Ovary (tissue), 9 donors: ENCODE measurements around the gene GOSR1. TPM values are rescaled to one million over a fixed set of nuclear protein-coding genes. Genes with fewer than 3 reads are reported as not detected.

Source experiments
- DNase-seq, 5 donors: peaks; one replicate each; pipeline ENCODE4 v3.0.0-alpha.2; 2019 to 2020
- H3K27ac ChIP-seq, 2 donors: fragments of 200-600 bp; one replicate each; pipeline versions ENCODE4 v1.5.1 to v1.8.0; 2019 to 2022
- H3K27me3 ChIP-seq: fragments of 200-600 bp; one replicate; pipeline ENCODE4 v1.8.0; 2022
- H3K36me3 ChIP-seq: fragments of 200-600 bp; sonication (generic); one replicate; pipeline ENCODE4 v1.5.1; 2019
- H3K4me1 ChIP-seq: one replicate; pipeline ENCODE4 v1.8.1; 2013; ENCODE audit warnings: mild to moderate bottlenecking, moderate library complexity; ENCODE audit not compliant: insufficient read depth
- H3K4me3 ChIP-seq: fragments of 200-600 bp; sonication (generic); one replicate; pipeline ENCODE4 v1.5.1; 2017
- H3K9me3 ChIP-seq, 2 donors: fragments of 200-600 bp in 1 of 2; sonication (generic) in 1 of 2; one replicate each; pipeline versions ENCODE4 v1.5.1 to v1.8.1; 2013 to 2019; ENCODE audit warnings: mild to moderate bottlenecking in 1 of 2, moderate library complexity in 1 of 2
- EP300 ChIP-seq: sonication (generic); formaldehyde crosslinking; IDR thresholded peaks from one replicate; pipeline ENCODE4 v1.6.1; 2017; ENCODE audit warnings: antibody characterized with exemption
- POLR2A ChIP-seq: fragments of 450-650 bp; IDR thresholded peaks from one replicate; pipeline ENCODE4 v1.6.1; 2017; ENCODE audit warnings: antibody characterized with exemption, mild to moderate bottlenecking, moderate library complexity
- WGBS, 3 donors: extraction: QIAGEN DNeasy Blood & Tissue Kit in 1 of 3; methylation state at CpG; one replicate each; pipeline versions ENCODE4 v1.1.5 to v1.1.7; 2013 to 2017; 5-methylcytosine and 5-hydroxymethylcytosine counted together
- intact Hi-C, 4 donors: fragments of 100-400 bp; cut with DNase I; formaldehyde crosslinking; loops; one replicate each; pipeline versions ENCODE4 v1.11.0 to v1.15.1; 2022 to 2023
- polyA plus RNA-seq, 2 donors: library from polyadenylated mRNA; stranded (reverse); fragments of 200-250 nt in 1 of 2; fragments of 350-450 nt in 1 of 2; fragmentation: Illumina TruSeq in 1 of 2; extraction: RNeasy Lipid Tissue Mini Kit (QIAGEN cat#74804) in 1 of 2; gene quantifications; one replicate each; pipeline ENCODE4 v1.2.3, GENCODE V29; 2013 to 2014
- total RNA-seq, 7 donors: library from RNA; depleted of rRNA in 2 of 7; stranded (reverse); fragments of >200 nt in 2 of 7; fragmentation: NEBNext Ultra II Directional in 3 of 7; extraction: Animal tissue kit (Norgen Biotek cat#: 25700) in 3 of 7; gene quantifications; one replicate each; pipeline versions ENCODE4 v1.1.0 to v1.2.4, GENCODE V29; 2016 to 2023
- TF ChIP-seq, protein P1 (sequence below), 3 donors: fragments of 450-650 bp in 2 of 3; fragments of 200-600 bp in 1 of 3; IDR thresholded peaks; one replicate each; pipeline versions ENCODE4 v1.5.1 to v1.8.0; 2016 to 2022; ENCODE audit warnings: antibody characterized with exemption in 3 of 3, mild to moderate bottlenecking in 1 of 3
- donor health status: DM: no; HTN: no; CAD: no; lungs with moderate emphysema.
- donor health status: DM: no; HTN: no; CAD: no.
- donor health status: Bipolar disorder and iron deficiency.
- donor health status: DM: yes; HTN: yes; CAD: no.
- donor health status: DM: no; HTN: no; CAD: no.
- donor health status: DM: yes; HTN: yes; CAD: no.

Gene GOSR1
- total and polyA plus RNA-seq, 9 donors, result 19.1 to 66.9 (median 53.9) TPM

DNA sequence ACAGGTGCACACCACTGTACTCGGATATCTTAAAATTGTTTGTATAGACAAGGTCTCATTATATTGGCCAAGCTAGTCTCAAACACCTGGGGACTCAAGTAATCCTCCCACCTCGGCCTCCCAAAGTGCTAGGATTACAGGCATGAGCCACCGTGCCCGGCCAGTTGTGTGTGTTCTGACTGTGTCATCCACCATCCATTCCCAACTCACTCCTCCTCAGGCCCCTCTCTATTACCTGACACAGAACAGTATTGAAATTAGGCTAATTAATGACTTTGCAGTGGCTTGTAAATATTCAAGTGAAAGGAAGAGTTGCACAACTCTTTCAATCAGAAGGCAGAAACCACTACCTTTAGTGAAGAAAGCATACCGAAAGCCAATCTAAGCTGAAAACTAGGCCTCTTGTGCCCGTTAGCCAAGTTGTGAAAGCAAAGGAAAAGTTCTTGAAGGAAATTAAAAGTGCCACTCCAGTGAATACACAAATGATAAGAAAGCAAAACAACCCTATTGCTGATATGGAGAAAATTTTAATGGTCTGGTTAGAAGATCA, 28.7 kb downstream of the GOSR1 start:
- intact Hi-C loops, result no loop called here
- TF ChIP-seq POLR2A (no peak), EP300 (no peak)
- TF ChIP-seq, protein P1, sequence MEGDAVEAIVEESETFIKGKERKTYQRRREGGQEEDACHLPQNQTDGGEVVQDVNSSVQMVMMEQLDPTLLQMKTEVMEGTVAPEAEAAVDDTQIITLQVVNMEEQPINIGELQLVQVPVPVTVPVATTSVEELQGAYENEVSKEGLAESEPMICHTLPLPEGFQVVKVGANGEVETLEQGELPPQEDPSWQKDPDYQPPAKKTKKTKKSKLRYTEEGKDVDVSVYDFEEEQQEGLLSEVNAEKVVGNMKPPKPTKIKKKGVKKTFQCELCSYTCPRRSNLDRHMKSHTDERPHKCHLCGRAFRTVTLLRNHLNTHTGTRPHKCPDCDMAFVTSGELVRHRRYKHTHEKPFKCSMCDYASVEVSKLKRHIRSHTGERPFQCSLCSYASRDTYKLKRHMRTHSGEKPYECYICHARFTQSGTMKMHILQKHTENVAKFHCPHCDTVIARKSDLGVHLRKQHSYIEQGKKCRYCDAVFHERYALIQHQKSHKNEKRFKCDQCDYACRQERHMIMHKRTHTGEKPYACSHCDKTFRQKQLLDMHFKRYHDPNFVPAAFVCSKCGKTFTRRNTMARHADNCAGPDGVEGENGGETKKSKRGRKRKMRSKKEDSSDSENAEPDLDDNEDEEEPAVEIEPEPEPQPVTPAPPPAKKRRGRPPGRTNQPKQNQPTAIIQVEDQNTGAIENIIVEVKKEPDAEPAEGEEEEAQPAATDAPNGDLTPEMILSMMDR (IDR thresholded peaks at IDR 0.05), result no peak
- Histone ChIP-seq H3K4me3 (no peak overlapping the region), H3K9me3 (no peaks in the 10 kb centered on the region), H3K27ac (no peak overlapping the region), H3K27me3 (no peaks in the 10 kb centered on the region), H3K4me1 (no peaks in the 10 kb centered on the region), H3K36me3 (no peaks in the 10 kb centered on the region)
- WGBS, 3 donors, result 94 to 97% (median 95%) methylated on average over 6 of the region's 6 CpGs
- no peak for DNase-seq

DNA sequence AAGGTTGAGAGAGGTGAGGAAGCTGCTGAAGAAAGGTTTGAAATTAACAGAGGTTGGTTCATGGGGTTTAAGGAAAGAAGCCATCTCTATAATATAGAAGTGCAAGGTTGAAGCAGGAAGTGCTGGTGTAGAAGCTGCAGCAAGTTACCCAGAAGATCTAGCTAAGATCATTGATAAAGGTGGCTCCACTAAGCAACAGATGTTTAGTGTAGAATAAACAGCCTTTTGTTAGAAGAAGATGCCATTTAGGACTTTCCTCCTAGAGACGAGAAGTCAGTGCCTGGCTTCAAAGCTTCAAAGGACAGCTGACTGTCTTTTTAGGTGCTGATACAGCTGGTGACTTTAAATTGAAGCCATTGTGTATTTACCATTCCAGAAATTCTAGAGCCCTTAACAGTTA, 29.3 kb downstream of the GOSR1 start:
- 96 to 100% (median 98%) methylated on average over 1 of the region's 1 CpG for WGBS, 3 donors
- H3K27me3 ChIP-seq, result no peaks in the 10 kb centered on the region
- intact Hi-C loops, result no loop called here
- no peak for DNase-seq
- H3K27ac ChIP-seq, result no peak overlapping the region
- no peaks in the 10 kb centered on the region for H3K9me3 ChIP-seq
- TF ChIP-seq POLR2A, result no peak
- TF ChIP-seq, protein P1 (IDR thresholded peaks at IDR 0.05), result no peak
- H3K4me3 ChIP-seq, result no peak overlapping the region
- H3K36me3 ChIP-seq, result no peaks in the 10 kb centered on the region
- no peaks in the 10 kb centered on the region for H3K4me1 ChIP-seq

DNA sequence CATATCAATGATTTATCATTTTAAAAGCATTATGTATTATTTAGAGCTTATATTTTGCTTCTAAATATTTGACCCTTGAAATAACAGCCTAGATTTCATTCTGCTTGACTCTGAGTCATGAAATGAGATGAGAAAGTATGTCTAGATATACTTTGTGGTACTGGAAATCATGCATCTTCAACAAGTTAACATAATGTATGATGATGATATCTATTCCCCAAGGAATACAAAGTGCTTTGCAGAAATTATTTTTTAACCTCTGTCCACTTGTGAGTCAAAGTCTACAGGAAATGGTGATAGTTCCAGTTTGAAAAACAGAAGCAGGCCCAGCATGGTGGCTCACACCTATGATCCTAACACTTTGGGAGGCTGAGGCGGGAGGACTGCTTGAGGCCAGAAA, 36.1 kb downstream of the GOSR1 start:
- H3K9me3 ChIP-seq, result no peaks in the 10 kb centered on the region
- no peak overlapping the region for H3K4me3 ChIP-seq
- no peak overlapping the region for H3K27ac ChIP-seq
- H3K36me3 ChIP-seq, result no peaks in the 10 kb centered on the region
- no peak for DNase-seq
- H3K4me1 ChIP-seq, result no peaks in the 10 kb centered on the region
- intact Hi-C loops, result no loop called here
- H3K27me3 ChIP-seq, result no peaks in the 10 kb centered on the region
- 96 to 100% (median 98%) methylated on average over 1 of the region's 1 CpG for WGBS, 3 donors
- TF ChIP-seq, protein P1 (IDR thresholded peaks at IDR 0.05), result no peak
- TF ChIP-seq POLR2A, result no peak
- no peak for TF ChIP-seq EP300

DNA sequence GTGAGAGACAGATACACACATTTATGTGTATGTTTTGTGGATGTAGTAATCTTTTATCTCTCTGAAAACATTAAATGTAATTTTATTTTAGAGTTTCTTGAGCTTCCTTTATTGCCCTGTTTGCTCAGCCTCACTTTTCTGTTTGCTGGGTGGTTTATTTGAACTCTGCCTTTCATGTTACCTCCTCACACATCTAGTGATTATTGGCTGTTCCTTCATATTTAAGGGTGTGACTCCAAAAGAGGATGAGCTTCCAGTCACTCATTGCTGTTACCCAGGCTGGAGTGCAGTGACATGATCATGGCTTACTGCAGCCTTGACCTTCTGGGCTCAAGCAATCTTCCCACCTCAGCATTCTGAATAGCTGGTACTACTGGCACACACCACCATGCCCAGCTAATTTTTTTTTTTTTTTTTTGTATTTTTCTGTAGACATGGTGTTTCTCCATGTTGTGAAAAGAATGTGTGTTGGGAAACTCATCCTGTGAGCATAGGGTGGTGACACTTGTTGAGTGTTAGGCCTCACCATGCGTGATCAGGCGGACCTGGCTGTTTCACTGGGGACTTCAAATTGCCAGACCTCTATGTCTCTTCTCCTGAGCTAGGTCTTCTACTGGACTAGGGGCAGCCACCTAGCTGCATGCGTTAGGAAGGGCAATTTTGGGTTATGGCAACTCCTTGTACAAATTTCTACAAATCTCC, 37.8 kb downstream of the GOSR1 start:
- WGBS, 3 donors, result 95 to 97% (median 96%) methylated on average over 3 of the region's 3 CpGs
- no peak overlapping the region for H3K4me3 ChIP-seq
- H3K4me1 ChIP-seq, result peaks cover 1% of the 10 kb centered on the region
- H3K36me3 ChIP-seq, result no peaks in the 10 kb centered on the region
- H3K9me3 ChIP-seq, result no peaks in the 10 kb centered on the region
- no peaks in the 10 kb centered on the region for H3K27me3 ChIP-seq
- no peak for DNase-seq
- TF ChIP-seq POLR2A, result no peak
- no peak for TF ChIP-seq EP300
- TF ChIP-seq, protein P1 (IDR thresholded peaks at IDR 0.05), result no peak
- intact Hi-C loops, result no loop called here
- no peak overlapping the region for H3K27ac ChIP-seq
